ENCODE data around the gene IPO5.
"Not testable (repeated sequence)": the region's sequence is repeated elsewhere in the genome, so short reads cannot be mapped to it uniquely, and the experiment has no call there.

IPO5 gene

DNA sequence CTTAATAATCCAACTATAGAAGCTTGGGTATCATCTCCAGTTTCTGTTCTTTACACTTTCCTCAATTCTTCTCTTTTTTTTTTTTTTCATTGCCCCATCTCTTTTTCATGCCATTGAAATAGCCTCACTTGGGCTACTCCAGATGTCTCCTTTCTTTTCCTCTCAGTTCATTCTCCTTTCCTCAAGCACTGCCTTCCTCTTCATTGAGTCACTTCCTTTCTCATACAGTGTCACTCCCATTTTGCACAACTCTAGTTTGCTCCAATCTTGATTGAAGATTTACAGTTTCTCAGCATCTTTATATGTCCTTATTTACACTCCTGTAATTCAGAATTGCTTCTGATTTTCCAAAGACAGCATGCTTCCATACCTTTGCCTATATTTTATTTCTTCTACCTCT, 61.3 kb downstream of the IPO5 start:
- no peak for DNase-seq (ENCODE audit: low read depth in 2 of 2)

DNA sequence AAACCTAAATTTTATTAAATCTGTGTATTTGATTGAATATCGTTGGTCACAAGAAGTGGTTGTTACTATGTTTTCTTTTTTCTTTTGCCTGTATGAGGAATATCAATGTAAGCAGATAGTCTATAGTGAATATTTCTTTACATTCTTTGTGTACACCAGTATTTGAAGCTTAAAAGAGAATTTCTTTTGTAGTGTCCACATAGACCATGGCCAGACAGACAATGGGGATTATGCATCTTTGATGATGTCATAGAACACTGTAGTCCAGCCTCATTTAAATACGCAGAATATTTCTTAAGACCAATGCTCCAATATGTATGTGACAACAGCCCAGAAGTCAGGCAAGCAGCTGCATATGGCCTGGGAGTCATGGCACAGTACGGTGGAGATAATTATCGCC, 64.8 kb downstream of the IPO5 start:
- no peak for DNase-seq (ENCODE audit: low read depth in 2 of 2)

- DNase-seq (ENCODE audit: low read depth in 2 of 2), result no peak
Observed at GRCh38 chr13:98019186-98019585, 65.7 kb downstream of the IPO5 start.

DNA sequence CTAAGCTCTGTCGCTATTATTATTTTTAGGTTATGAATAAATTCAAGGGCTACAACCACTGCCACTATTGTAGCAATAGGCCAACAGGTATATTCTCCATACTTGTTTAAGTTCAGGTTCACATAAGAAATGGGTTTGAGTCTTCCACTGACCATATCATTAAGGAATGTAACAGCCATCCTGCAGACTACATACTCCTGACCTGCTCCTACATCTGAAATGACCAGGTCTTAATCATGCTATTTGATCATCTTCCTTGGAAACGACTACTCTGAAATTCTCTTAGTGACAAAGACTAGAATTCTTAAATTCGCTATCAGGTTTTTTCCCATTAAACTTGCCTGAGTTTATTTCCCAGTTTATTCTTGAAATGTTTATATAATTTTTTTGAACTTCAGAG, 66.8 kb downstream of the IPO5 start:
- no peak for DNase-seq (ENCODE audit: low read depth in 2 of 2)

- no peak for DNase-seq (ENCODE audit: low read depth in 2 of 2)
Observed at GRCh38 chr13:98022210-98022609, 68.7 kb downstream of the IPO5 start.

- no peak for DNase-seq (ENCODE audit: low read depth in 2 of 2)
Observed at GRCh38 chr13:98025480-98026025, 72.1 kb downstream of the IPO5 start.

- DNase-seq (ENCODE audit: low read depth in 2 of 2), result no peak
Observed at GRCh38 chr13:98026457-98026857, 73.0 kb downstream of the IPO5 start.

- no peak for DNase-seq (ENCODE audit: low read depth in 2 of 2)
Observed at GRCh38 chr13:98032168-98032567, 78.7 kb downstream of the IPO5 start.

DNA sequence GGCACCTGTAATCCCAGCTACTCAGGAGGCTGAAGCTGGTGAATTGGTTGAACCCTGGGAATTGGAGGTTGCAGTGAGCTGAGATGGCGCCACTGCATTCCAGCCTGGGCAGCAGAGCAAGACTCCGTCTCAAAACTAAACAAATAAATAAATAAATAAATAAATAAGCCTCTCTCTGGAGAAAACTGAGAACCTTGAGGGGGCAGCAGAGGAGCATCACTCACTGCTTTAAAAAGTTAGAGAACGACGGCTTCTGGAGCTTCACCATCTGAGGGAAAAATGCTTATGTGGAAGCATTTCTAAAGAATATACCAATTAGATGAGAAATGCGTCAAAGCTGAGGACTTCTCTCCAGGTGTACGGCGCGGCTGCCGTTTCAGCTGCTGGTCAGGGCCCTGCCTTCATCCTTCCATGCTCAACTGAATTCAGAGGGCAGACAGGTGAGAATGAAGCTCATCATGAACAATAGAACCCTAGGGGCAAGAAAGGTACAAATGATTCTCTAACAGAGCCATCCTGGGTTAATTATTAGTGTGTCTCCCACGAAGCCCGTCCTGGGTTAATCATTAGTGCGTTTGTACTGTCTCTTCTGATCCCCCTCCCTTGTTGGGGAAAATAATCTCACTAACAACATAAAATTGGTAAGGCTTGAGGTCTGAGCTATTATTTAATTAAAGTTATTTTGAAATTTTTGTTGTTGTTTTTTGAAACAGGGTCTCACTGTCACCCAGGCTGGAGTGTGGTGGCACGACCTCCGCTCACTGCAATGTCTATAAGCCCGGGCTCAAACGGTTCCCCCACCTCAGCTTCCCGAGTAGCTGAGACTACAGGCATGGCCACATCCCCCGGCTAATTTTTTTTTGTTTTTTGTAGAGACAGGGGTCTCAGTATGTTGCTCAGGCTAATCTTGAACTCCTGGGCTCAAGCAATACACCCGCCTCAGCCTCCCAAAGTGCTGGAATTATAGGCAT, 80.1 kb downstream of the IPO5 start:
- DNase-seq (ENCODE audit: low read depth in 2 of 2), result no peak

DNA sequence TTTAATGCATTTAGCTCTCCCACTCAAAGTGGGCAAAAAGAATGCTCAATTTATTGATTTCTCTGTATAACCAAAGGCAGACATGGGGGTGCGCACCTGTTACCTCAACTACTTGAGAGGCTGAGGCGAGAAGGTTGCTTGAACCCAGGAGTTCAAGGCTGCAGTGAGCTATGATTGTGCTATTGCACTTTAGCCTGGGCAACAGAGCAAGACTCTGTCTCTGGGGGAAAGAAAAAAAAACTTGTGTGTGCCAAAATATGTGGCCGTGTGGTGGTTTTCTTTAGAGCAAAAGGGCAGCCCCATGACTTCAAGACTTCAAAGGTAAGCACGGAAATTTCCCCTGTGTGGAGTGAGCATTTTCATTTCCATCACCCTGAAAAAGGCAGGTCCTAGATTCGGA, 81.9 kb downstream of the IPO5 start:
- DNase-seq (ENCODE audit: low read depth in 2 of 2), result no peak

GRCh38 chr13:98036564-98037302, 83.3 kb downstream of the IPO5 start:
- not testable (repeated sequence) for DNase-seq (ENCODE audit: low read depth in 2 of 2)

DNA sequence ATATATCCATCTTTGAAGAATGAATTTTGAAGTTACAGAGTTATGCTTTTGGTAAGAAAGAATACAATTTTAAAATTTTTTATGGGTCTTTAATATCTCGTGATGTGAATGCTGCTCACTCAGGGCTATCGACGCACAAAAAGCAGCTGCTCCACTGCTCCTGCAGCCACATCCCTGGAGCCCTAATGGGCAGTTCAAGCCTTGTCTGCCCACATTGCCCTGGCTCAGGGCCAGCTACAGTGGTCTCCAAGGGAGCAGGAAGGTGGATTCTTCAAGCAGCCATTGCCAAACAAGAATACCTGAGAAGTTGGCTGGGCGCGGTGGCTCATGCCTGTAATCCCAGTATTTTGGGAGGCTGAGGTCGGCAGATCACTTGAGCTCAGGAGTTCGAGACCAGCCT, 85.8 kb downstream of the IPO5 start:
- DNase-seq (ENCODE audit: low read depth in 2 of 2), result no peak

DNA sequence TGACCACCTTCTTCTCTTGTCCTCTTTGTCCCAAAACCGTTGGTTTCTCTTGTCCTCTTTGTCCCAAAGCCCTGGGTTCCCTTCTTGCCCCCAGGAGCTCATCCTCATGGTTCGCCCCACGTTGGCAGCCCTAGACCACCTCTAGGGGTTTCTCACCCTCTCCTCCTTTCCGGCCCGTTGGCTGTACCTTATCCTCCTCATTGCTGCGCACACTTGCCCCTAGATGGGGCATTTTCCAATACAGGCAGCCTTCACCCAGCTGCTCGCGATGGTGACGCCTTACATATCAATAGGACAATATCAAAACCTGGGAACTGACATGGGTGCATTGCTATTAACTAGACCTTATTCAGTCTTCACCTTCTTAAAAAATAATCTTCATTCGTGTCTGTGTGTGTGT, 86.5 kb downstream of the IPO5 start:
- DNase-seq (ENCODE audit: low read depth in 2 of 2), result no peak

DNA sequence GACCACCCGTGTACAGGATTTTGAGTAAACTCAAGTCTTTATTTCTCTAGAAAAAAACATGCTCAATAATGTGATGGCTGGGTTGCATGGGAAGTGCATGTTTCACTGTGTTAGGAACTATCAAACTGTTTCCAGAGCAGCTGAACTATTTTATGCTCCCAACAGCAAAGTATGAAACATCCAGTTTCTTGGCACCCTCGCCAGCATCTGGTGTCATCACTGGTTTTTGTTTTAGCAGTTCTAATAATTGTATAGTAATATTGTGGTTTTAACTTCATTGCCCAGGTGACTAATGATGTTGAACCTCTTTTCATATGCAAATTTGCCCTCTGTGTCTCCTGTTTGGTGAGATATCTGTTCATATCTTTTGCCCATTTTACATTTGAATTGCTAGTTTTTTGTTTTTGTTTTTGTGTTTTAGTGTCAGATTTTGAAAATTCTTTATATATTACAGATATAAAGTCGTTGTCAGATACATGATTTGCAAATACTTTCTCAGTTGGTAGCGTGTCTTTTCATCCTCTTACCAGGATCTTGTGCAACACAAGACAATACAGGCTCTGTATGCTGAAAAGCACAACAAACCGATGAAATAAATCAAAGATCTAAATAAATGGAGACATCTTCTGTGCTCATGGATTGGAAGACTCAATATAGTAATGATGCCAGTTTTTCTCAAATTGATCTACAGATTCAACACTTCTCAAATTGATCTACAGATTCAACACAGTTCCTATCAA, 87.8 kb downstream of the IPO5 start:
- no peak for DNase-seq (ENCODE audit: low read depth in 2 of 2)

DNA sequence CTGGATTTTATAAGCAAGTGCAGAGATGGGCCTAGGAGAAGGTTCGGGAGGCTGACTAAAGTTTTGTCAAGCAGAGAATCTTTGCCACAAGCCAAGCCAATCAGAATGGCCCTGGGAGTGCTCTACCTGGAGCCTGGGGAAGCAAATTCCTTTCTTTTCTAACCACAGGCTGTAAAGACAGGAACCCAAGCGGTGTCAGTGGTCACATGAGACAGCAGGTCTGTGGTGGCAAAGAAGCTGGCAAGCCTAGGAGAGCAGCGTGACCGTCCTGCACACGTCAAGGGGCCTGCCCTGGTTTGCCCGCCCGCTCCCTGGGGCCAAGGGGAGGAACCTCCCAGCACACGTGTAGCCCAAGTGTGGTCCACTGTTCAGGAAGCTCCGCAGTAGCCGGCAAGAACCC, 90.8 kb downstream of the IPO5 start:
- DNase-seq (ENCODE audit: low read depth in 2 of 2), result no peak

DNA sequence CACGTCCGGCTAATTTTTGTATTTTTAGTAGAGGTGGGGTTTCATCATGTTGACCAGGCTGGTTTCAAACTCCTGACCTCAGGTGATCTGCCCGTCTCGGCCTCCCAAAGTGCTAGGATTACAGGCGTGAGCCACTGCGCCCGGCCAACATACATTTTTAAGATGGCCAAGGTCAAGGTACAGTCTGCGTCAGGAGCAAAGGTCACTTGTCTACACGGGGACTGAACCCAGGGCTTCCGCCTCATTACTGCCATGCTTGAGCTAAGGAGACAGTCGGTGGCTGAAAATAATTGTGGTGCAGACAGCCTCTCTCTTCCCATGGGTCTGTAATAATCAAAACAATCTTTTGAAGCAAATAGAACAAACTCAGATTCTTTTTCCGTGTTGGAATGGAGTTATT, 94.3 kb downstream of the IPO5 start:
- DNase-seq (ENCODE audit: low read depth in 2 of 2), result not testable (repeated sequence)

GRCh38 chr13:98048265-98048664, 94.8 kb downstream of the IPO5 start:
- no peak for DNase-seq (ENCODE audit: low read depth in 2 of 2)

- DNase-seq (ENCODE audit: low read depth in 2 of 2), result no peak
Observed at GRCh38 chr13:98050041-98050466, 96.6 kb downstream of the IPO5 start.

GRCh38 chr13:98052412-98052811, 98.9 kb downstream of the IPO5 start:
- no peak for DNase-seq (ENCODE audit: low read depth in 2 of 2)

DNA sequence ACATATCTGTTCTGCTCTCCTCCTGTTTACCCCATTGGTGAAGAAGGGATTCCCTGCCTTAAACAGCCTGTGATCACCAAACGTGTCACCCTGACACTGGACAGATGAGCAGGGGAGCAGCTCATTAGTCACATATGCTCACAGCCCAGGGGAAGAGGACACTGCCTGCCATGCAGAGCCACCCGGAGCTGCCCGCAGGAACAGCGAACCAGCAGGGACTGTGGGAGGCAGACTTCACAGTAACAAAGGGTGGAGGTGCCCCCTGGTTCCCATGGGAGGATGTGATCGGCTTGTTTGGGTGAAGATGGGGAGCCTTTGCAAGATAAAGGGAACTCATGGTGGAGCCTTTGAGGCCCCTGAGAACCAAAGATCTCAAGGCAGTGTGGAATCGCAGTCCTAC, 100.8 kb downstream of the IPO5 start:
- DNase-seq (ENCODE audit: low read depth in 2 of 2), result no peak

- no peak for DNase-seq (ENCODE audit: low read depth in 2 of 2)
Observed at GRCh38 chr13:98055623-98056022, 102.1 kb downstream of the IPO5 start.

DNA sequence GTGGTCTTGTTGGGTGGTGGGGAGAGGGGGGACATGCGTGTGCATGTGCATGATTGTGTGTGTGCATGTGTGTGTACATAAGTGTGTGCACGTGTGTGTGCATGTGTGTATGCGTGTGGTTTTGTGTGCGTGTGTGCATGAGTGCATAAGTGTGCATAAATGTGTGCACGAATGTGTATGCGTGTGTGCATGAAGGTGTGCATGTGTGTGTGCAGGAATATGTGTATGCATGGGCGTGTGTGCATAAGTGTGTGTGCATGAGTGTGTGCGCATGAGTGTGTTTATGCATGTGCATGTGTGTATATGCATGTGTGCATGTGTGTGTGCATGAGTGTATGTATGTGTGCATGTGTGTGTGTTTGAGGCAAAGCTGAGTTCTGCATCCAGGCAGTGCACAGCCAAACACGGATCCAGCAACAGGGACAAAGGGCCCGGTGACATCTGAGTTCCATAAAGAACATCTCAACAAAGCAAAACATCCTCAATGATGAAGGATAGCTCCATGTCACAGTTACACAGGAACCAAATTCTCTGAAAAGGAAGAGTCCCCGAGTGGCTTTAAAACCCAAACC, 103.5 kb downstream of the IPO5 start:
- no peak for DNase-seq (ENCODE audit: low read depth in 2 of 2)

Data from stimulated activated CD4-positive, alpha-beta T cell treated with anti-CD3 and anti-CD28 coated beads, Interleukin-1b, Interleukin-23, amount 100 ng/mL, for 1 hour (primary cell).